Kidney (tissue), 14 donors: ENCODE data around the gene MMP26. TPM values are rescaled to one million over a fixed set of nuclear protein-coding genes. Genes with fewer than 3 reads are reported as not detected.

ENCODE experiments used
- DNase-seq, 5 donors: peaks; one replicate each; pipeline ENCODE4 v3.0.0-alpha.2; 2013 to 2020
- FAIRE-seq: peaks from 2 replicates; lab custom pipeline; 2012; peaks lifted over from hg19 to GRCh38; lab: Jason Lieb, UNC
- H3K27ac ChIP-seq, 2 donors: one replicate each; pipeline ENCODE4 v1.7.0; 2013; ENCODE audit warnings: low read depth in 2 of 2, low read length in 2 of 2, inconsistent platforms in 1 of 2
- H3K27me3 ChIP-seq: one replicate; pipeline ENCODE4 v1.7.1; 2013; ENCODE audit warnings: low read length, inconsistent platforms; ENCODE audit not compliant: control insufficient read depth, insufficient read depth
- H3K36me3 ChIP-seq, 3 donors: one replicate each; pipeline versions ENCODE4 v1.7.0 to v1.7.1; 2013; ENCODE audit warnings: low read length in 3 of 3, control low read depth in 1 of 3, inconsistent platforms in 1 of 3; ENCODE audit not compliant: insufficient read depth in 3 of 3, control insufficient read depth in 2 of 3
- H3K4me1 ChIP-seq, 3 donors: one replicate each; pipeline versions ENCODE4 v1.7.0 to v1.7.1; 2013; ENCODE audit warnings: low read length in 3 of 3, inconsistent platforms in 1 of 3, low read depth in 1 of 3; ENCODE audit not compliant: control insufficient read depth in 2 of 3, insufficient read depth in 2 of 3
- H3K4me3 ChIP-seq, 3 donors: one replicate each; pipeline versions ENCODE4 v1.7.0 to v1.8.1; 2013; ENCODE audit warnings: low read length in 3 of 3, control low read depth in 1 of 3, inconsistent platforms in 1 of 3
- H3K9ac ChIP-seq, 3 donors: one replicate each; pipeline versions ENCODE4 v1.7.0 to v1.7.1; 2013; ENCODE audit warnings: low read length in 3 of 3, control low read depth in 1 of 3, inconsistent platforms in 1 of 3
- H3K9me3 ChIP-seq, 3 donors: one replicate each; pipeline versions ENCODE4 v1.7.0 to v1.7.1; 2013; ENCODE audit warnings: low read length in 3 of 3, control low read depth in 1 of 3, inconsistent platforms in 1 of 3; ENCODE audit not compliant: control insufficient read depth in 2 of 3, insufficient read depth in 1 of 3
- intact Hi-C: fragments of 100-400 bp; cut with DNase I; formaldehyde crosslinking; loops from one replicate; pipeline ENCODE4 v1.11.1; 2022
- polyA plus RNA-seq: library from polyadenylated mRNA; stranded (reverse); fragments of 350-450 nt; fragmentation: Illumina TruSeq; extraction: RNeasy Lipid Tissue Mini Kit (QIAGEN cat#74804); gene quantifications from one replicate; pipeline ENCODE4 v1.2.3, GENCODE V29; 2014; ENCODE audit warnings: low read depth, low replicate concordance; ENCODE audit not compliant: insufficient read depth
- total RNA-seq: library from RNA; stranded (reverse); fragmentation: NEBNext Ultra II Directional; extraction: Animal tissue kit (Norgen Biotek cat#: 25700); gene quantifications from one replicate; pipeline ENCODE4 v1.2.1, GENCODE V29; 2021
- TF ChIP-seq, protein P1 (sequence below): IDR thresholded peaks from 3 replicates; pipeline ENCODE4 v1.5.1; 2012; ENCODE audit warnings: mild to moderate bottlenecking, moderate library complexity, borderline replicate concordance; ENCODE audit not compliant: insufficient read depth; ENCODE audit errors: extremely low read depth
- donor health status: control.
- donor health status: control.
- donor health status: control.
- donor health status: control.
- donor health status: control.
- donor health status: DM: yes; HTN: yes; CAD: no.
- donor health status: Normal renal cell carcinoma (clear cell type).

The MMP26 gene
- total and polyA plus RNA-seq, 2 donors from 2014 or later: not detected

GRCh38 chr11:4727171-4727570 lies 22.6 kb downstream of the MMP26 start:
- Histone ChIP-seq H3K27ac (no peak overlapping the region), H3K4me1 (no peaks in the 10 kb centered on the region), H3K27me3 (no peaks in the 10 kb centered on the region), H3K36me3 (no peaks in the 10 kb centered on the region), H3K9ac (no peak overlapping the region), H3K4me3 (no peak overlapping the region), H3K9me3 (no peaks in the 10 kb centered on the region)
- DNase-seq (no peak), FAIRE-seq (no peak)
- intact Hi-C loops: no loop called here
- TF ChIP-seq, protein P1, sequence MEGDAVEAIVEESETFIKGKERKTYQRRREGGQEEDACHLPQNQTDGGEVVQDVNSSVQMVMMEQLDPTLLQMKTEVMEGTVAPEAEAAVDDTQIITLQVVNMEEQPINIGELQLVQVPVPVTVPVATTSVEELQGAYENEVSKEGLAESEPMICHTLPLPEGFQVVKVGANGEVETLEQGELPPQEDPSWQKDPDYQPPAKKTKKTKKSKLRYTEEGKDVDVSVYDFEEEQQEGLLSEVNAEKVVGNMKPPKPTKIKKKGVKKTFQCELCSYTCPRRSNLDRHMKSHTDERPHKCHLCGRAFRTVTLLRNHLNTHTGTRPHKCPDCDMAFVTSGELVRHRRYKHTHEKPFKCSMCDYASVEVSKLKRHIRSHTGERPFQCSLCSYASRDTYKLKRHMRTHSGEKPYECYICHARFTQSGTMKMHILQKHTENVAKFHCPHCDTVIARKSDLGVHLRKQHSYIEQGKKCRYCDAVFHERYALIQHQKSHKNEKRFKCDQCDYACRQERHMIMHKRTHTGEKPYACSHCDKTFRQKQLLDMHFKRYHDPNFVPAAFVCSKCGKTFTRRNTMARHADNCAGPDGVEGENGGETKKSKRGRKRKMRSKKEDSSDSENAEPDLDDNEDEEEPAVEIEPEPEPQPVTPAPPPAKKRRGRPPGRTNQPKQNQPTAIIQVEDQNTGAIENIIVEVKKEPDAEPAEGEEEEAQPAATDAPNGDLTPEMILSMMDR: no peak

DNA sequence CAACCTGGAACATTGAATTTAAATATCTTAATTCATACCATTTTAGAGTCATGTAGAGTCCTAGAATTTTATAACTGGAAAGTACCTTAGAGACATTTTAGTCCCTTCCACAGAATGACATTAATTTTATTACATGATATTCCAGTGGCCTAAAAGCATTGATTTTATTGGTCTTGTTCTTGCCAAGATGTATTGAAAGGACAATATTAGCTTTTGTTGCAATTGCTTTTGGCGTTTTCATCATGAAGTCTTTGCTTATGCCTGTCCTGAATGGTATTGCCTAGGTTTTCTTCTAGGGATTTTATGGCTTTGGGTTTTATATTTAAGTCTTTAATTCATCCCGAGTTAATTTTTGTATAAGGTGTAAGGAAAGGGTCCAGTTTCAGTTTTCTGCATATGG lies 36.2 kb downstream of the MMP26 start:
- no peaks in the 10 kb centered on the region for H3K4me1 ChIP-seq
- TF ChIP-seq, protein P1: no peak
- no peaks in the 10 kb centered on the region for H3K9me3 ChIP-seq
- DNase-seq (no peak), FAIRE-seq (no peak)
- H3K36me3 ChIP-seq: no peaks in the 10 kb centered on the region
- H3K27me3 ChIP-seq: no peaks in the 10 kb centered on the region
- no peak overlapping the region for H3K4me3 ChIP-seq
- intact Hi-C loops: no loop called here
- no peak overlapping the region for H3K9ac ChIP-seq
- H3K27ac ChIP-seq: no peak overlapping the region

GRCh38 chr11:4748438-4748837 lies 43.9 kb downstream of the MMP26 start:
- no peaks in the 10 kb centered on the region for H3K27me3 ChIP-seq
- H3K9ac ChIP-seq: no peak overlapping the region
- no peak overlapping the region for H3K27ac ChIP-seq
- H3K4me1 ChIP-seq: no peaks in the 10 kb centered on the region
- H3K4me3 ChIP-seq: no peak overlapping the region
- DNase-seq (no peak), FAIRE-seq (no peak)
- TF ChIP-seq, protein P1: no peak
- H3K36me3 ChIP-seq: no peaks in the 10 kb centered on the region
- no peaks in the 10 kb centered on the region for H3K9me3 ChIP-seq
- intact Hi-C loops: no loop called here

DNA sequence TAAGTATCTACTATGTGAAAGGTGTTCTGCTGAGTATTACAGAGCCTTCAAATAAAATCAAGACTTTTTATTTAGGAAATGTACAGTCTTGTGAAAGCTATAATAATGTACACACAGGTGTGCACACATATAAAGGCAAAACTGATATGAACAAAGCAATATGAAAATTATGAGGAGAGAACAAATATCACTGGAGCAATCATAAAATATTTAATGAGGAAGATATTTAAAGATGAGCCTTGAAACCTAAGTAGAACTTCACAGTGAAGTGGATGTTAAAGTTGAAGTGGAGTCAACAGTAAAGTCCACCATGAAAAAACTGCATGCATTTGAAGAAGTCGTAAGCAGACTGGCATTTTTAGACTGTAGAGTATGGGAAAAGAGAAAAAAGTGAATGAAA lies 46.6 kb downstream of the MMP26 start:
- DNase-seq (no peak), FAIRE-seq (no peak)
- Histone ChIP-seq H3K9ac (no peak overlapping the region), H3K27ac (no peak overlapping the region), H3K4me1 (no peaks in the 10 kb centered on the region), H3K36me3 (no peaks in the 10 kb centered on the region), H3K9me3 (no peaks in the 10 kb centered on the region), H3K27me3 (no peaks in the 10 kb centered on the region), H3K4me3 (no peak overlapping the region)
- intact Hi-C loops: no loop called here
- TF ChIP-seq, protein P1: no peak
